ENCODE data around the gene PDCL3.

PDCL3 gene

DNA sequence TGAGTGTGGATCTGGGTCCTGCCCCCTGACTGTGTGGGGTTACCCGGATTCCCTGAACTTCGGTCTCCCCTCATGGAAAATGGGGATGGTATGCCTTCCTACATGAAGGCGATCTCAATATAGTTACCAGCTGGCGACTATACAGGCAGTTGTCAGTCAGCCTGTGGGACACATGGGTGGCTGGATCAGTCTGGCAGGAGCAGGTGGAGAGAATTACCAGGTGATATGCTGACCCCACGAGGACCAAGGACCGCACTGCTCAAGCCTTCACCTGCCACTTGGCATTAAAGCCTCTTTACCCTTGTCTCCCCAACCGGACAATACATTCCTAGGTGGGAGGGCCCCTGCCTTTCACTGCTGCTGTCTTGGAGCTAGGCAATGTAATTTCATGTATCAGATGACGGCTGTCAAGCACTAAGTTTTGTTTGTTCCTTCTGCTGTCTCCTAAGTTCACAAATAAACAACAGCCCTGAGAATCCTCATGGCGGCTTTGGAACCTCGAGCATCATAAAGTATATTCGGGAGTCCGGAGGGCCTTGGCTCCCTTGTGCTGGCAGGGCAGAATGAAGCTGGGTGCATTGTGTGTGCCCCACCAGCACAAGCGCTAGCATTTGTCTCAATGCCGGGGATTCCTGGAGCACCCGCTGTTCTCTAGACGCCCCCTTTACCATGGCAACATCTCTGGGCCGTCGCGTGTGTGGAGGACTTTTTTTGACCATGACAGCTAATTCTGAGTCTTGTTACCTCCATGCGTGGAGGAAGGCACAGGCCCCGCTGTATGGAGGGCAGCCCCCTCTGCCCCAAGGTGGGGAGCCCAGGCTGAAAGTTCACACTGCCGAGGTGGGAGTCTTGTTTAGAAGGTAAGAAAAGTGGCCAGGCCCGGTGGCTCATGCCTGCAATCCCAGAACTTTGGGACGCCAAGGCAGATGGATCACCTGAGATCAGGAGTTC lies 48.6 kb downstream of the PDCL3 start:
- H3K4me3 ChIP-seq (ENCODE audit: low read depth, low read length), result no peak overlapping the region
- in situ Hi-C loops (cut with HindIII; ENCODE audit: low sequenced_read_pairs), result no loop called here
- no peak for DNase-seq (ENCODE audit: low read depth)
- TF ChIP-seq, protein P1, sequence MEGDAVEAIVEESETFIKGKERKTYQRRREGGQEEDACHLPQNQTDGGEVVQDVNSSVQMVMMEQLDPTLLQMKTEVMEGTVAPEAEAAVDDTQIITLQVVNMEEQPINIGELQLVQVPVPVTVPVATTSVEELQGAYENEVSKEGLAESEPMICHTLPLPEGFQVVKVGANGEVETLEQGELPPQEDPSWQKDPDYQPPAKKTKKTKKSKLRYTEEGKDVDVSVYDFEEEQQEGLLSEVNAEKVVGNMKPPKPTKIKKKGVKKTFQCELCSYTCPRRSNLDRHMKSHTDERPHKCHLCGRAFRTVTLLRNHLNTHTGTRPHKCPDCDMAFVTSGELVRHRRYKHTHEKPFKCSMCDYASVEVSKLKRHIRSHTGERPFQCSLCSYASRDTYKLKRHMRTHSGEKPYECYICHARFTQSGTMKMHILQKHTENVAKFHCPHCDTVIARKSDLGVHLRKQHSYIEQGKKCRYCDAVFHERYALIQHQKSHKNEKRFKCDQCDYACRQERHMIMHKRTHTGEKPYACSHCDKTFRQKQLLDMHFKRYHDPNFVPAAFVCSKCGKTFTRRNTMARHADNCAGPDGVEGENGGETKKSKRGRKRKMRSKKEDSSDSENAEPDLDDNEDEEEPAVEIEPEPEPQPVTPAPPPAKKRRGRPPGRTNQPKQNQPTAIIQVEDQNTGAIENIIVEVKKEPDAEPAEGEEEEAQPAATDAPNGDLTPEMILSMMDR (IDR thresholded peaks at IDR 0.05; ENCODE audit: low read depth, low read length, missing control alignments), result no peak

DNA sequence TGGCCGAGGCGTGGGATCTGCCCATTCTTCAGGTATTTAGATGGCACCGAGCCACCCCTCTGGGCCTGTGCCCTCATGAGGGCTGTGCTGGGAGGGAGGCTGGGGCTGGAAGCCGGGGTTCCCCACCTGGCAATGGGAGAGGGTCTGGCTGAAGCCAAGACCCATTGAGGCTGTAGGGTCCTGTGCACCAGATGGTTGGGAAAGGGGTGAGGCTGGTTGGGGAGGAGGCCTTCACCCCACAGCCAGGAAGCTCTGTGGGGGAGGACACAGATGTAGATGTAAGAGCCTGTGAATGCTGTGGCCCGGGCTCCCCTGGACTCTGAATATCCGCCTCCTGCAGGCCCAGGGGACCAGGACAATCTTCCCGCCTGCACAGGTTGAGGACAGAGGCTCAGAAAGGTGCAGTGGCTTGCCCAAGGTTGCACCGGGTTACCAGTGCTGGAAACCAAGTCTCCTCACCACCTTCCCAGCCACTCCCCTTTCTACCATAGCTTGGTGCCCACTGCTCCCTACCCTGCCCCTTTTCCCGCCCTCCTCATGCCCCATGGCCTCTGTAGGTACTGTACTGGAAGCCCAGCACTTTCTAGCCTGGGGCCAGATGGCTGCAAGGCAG lies 49.7 kb downstream of the PDCL3 start:
- in situ Hi-C loops (cut with HindIII; ENCODE audit: low sequenced_read_pairs), result no loop called here
- DNase-seq (ENCODE audit: low read depth), result no peak
- TF ChIP-seq, protein P1 (IDR thresholded peaks at IDR 0.05; ENCODE audit: low read depth, low read length, missing control alignments), result no peak
- H3K4me3 ChIP-seq (ENCODE audit: low read depth, low read length), result no peak overlapping the region

DNA sequence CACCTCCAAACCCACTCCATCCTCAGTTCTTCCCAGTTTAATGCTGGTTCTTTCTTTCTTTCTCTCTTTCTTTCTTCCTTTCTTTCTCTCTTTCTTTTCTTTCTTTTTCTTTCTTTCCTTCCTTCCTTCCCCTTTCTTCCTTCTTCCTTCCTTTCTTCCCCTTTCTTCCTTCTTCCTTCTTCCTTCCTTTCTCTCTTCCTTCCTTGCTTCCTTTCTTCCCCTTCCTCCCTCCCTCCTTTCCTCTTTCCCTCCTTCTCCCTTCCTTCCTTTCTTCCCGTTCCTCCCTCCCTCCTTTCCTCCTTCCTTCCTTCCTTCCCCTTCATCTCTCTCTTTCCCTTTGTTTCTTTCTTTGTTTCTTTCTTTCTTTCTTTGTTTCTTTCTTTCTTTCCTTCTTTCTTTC lies 50.9 kb downstream of the PDCL3 start:
- H3K4me3 ChIP-seq (ENCODE audit: low read depth, low read length), result no peak overlapping the region
- TF ChIP-seq, protein P1 (IDR thresholded peaks at IDR 0.05; ENCODE audit: low read depth, low read length, missing control alignments), result no peak
- no peak for DNase-seq (ENCODE audit: low read depth)
- in situ Hi-C loops (cut with HindIII; ENCODE audit: low sequenced_read_pairs), result no loop called here

DNA sequence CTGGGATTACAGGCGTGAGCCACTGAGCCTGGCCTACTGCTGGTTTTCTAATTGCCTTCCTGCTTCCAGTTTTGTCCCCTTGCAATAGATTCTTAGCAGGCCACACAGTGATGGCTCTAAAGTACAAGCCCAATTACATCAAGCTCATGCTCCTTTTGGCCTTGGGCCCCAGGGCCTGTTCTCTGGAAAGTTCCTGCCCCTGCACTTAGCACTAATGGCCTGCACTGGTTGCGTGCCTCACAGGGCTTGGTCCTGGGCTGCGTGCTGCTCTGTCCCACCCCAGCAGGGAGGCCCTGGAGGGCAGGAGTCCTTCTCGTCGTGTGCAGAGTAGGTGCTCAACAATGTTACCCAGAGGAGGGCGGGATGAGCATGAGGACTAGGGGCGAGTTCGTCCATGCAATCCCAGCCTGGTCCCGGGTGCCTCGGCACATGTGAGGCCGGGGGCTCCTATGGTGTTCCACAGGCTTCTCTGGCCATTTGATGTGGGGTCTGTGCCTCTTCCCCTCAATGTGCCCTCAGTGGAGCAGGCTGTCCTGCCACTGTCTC lies 51.7 kb downstream of the PDCL3 start:
- no peak overlapping the region for H3K4me3 ChIP-seq (ENCODE audit: low read depth, low read length)
- in situ Hi-C loops (cut with HindIII; ENCODE audit: low sequenced_read_pairs), result no loop called here
- no peak for DNase-seq (ENCODE audit: low read depth)
- TF ChIP-seq, protein P1 (IDR thresholded peaks at IDR 0.05; ENCODE audit: low read depth, low read length, missing control alignments), result no peak

DNA sequence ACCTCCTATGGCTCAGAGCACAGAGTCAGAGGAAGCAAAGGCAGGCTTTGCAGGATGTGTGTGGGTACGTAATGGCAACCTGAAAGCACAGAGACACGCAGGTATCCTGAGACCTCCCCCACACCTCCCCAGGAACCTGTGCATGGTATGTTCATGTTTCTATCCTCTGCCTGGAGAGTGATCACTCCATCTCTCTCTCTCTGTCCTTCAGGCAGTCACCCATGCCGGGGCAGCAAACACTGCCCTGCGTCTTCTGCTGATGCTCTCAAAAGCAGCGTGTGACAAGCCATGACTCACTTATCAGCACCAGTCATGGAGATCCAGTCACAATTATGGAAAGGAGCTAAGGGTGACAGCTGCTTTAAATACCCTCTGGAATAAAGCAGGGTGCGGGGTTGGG lies 52.7 kb downstream of the PDCL3 start:
- in situ Hi-C loops (cut with HindIII; ENCODE audit: low sequenced_read_pairs), result no loop called here
- TF ChIP-seq, protein P1 (IDR thresholded peaks at IDR 0.05; ENCODE audit: low read depth, low read length, missing control alignments), result no peak
- DNase-seq (ENCODE audit: low read depth), result no peak
- no peak overlapping the region for H3K4me3 ChIP-seq (ENCODE audit: low read depth, low read length)

DNA sequence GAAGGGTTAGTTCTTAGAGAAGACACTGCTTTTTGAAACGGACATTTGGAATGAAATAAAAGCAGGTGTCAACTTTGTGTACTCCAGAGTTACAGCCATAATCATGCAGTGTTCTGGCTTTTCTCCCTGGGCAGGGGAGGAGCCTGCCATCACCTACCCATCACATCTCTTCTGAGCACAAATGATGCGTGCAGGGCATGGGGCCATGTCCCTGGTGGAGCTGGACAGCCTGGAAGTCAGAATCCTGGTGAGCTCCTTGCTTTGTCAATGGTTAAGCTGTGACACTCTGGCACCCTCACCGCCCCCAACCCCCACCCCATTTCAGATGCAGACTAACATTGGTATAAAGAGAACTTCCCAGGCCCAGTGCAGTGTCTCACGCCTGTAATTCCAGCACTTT lies 53.1 kb downstream of the PDCL3 start:
- in situ Hi-C loops (cut with HindIII; ENCODE audit: low sequenced_read_pairs), result no loop called here
- TF ChIP-seq, protein P1 (IDR thresholded peaks at IDR 0.05; ENCODE audit: low read depth, low read length, missing control alignments), result no peak
- no peak overlapping the region for H3K4me3 ChIP-seq (ENCODE audit: low read depth, low read length)
- no peak for DNase-seq (ENCODE audit: low read depth)
